ENCODE data around the gene BPIFB1. TPM values are rescaled to one million over a fixed set of nuclear protein-coding genes. Genes with fewer than 3 reads are reported as not detected.

BPIFB1 gene
- total RNA-seq, 2 donors from 2014 or later, result not detected

DNA sequence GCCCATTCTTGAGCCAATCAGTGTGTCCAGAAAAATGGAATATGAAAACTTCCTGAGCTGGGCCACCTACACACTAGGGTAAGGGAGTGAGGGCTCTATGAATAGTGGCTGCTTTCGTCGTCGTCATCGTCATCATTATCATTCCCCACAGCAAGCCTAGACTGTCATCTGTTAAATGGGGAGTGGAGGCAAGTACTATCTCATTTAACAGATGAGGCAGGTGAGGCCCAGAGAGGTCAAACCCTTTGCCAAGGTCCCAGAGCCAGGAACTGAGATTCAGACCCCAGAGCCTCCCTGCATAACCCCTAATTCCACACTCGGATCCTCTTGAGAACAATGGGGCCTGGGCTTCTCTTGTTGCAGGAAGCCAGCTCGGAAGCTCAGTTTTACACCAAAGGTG is 20.6 kb downstream of the BPIFB1 start:
- Histone ChIP-seq H3K27ac (no peak overlapping the region), H3K36me3 (no peaks in the 10 kb centered on the region), H3K9me3 (no peaks in the 10 kb centered on the region), H3K4me1 (ENCODE audit: control insufficient read depth in 1 of 2, low read depth in 2 of 2) (no peaks in the 10 kb centered on the region), H3K4me3 (no peak overlapping the region), H3K27me3 (replicated peaks; ENCODE audit: insufficient read depth) (no peaks in the 10 kb centered on the region)
- TF ChIP-seq, protein P1, sequence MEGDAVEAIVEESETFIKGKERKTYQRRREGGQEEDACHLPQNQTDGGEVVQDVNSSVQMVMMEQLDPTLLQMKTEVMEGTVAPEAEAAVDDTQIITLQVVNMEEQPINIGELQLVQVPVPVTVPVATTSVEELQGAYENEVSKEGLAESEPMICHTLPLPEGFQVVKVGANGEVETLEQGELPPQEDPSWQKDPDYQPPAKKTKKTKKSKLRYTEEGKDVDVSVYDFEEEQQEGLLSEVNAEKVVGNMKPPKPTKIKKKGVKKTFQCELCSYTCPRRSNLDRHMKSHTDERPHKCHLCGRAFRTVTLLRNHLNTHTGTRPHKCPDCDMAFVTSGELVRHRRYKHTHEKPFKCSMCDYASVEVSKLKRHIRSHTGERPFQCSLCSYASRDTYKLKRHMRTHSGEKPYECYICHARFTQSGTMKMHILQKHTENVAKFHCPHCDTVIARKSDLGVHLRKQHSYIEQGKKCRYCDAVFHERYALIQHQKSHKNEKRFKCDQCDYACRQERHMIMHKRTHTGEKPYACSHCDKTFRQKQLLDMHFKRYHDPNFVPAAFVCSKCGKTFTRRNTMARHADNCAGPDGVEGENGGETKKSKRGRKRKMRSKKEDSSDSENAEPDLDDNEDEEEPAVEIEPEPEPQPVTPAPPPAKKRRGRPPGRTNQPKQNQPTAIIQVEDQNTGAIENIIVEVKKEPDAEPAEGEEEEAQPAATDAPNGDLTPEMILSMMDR (IDR thresholded peaks at IDR 0.05), result no peak
- DNase-seq (ENCODE audit: low spot score) (no peak), ATAC-seq (ENCODE audit: insufficient number of reproducible peaks, low FRiP score, low read depth) (no peak)

DNA sequence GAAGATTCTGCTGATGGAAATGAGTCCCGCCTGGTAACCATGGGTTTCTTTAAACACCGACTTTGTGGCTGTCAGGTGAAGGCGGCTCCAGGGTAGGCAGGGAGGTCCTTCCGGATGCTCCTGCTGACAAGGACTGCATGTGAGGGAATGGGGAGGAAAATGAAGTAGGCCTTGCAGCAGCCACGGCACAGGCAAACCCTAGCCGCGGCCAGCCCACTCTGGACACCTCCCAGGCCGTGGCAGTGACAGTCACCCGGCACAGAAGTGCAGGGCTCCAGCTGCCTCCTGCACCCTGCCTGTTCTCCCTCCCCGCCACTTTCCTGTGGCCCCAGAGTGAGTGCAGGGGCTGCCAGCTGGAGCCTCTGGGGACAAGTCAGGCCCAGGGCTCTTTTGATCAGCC is 21.0 kb downstream of the BPIFB1 start:
- no peaks in the 10 kb centered on the region for H3K4me1 ChIP-seq (ENCODE audit: control insufficient read depth in 1 of 2, low read depth in 2 of 2)
- no peaks in the 10 kb centered on the region for H3K9me3 ChIP-seq
- H3K4me3 ChIP-seq, result no peak overlapping the region
- no peak for ATAC-seq (ENCODE audit: insufficient number of reproducible peaks, low FRiP score, low read depth)
- no peaks in the 10 kb centered on the region for H3K36me3 ChIP-seq
- no peaks in the 10 kb centered on the region for H3K27me3 ChIP-seq (replicated peaks; ENCODE audit: insufficient read depth)
- TF ChIP-seq, protein P1 (IDR thresholded peaks at IDR 0.05), result no peak
- H3K27ac ChIP-seq, result no peak overlapping the region
- DNase-seq (ENCODE audit: low spot score), result no peak

DNA sequence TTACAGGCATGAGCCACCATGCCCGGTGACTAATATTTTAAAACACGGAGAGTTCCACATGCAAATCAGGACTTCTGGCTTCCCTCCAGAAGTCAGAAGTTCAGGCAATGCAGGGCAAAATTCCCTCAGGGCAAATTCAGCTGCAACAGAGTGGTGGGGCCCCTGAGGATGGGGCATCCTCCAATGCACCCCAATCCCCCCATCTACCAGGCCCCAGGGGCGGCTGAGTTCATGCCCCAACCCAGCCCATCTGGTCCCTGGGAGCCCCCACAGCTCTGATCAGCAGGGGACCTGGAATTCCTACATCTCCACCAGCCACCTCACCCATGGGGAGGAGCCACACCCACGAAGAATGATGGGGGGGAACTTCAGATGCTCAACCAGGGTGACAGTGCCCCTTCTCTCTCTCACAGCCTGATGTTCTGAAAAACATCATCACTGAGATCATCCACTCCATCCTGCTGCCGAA is 22.6 kb downstream of the BPIFB1 start:
- DNase-seq (ENCODE audit: low spot score), result no peak
- no peaks in the 10 kb centered on the region for H3K9me3 ChIP-seq
- TF ChIP-seq, protein P1 (IDR thresholded peaks at IDR 0.05), result no peak
- ATAC-seq (ENCODE audit: insufficient number of reproducible peaks, low FRiP score, low read depth), result no peak
- H3K4me3 ChIP-seq, result no peak overlapping the region
- no peak overlapping the region for H3K27ac ChIP-seq
- no peaks in the 10 kb centered on the region for H3K36me3 ChIP-seq
- no peaks in the 10 kb centered on the region for H3K27me3 ChIP-seq (replicated peaks; ENCODE audit: insufficient read depth)
- H3K4me1 ChIP-seq (ENCODE audit: control insufficient read depth in 1 of 2, low read depth in 2 of 2), result no peaks in the 10 kb centered on the region

DNA sequence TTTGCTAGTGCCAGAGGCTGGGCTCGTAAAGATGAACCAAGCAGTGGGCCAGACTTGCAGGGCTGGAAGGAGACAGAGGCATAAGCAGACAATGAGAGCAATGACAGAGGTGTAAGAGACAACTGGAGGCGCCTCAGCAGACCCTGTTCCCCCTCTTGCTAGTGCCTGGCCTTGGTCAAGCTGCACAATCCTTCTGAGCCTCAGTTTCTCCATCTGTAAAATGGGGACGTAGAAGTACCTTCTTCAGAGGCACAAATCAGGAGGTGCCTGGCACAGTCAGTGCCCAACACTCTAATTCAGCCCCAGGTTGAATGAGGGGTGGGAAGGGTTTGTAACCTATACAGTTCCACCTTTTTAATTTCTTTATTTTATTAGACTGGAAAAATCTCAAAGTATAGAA is 23.2 kb downstream of the BPIFB1 start:
- no peak for DNase-seq (ENCODE audit: low spot score)
- no peaks in the 10 kb centered on the region for H3K36me3 ChIP-seq
- H3K9me3 ChIP-seq, result no peaks in the 10 kb centered on the region
- H3K4me1 ChIP-seq (ENCODE audit: control insufficient read depth in 1 of 2, low read depth in 2 of 2), result no peaks in the 10 kb centered on the region
- H3K4me3 ChIP-seq, result no peak overlapping the region
- no peaks in the 10 kb centered on the region for H3K27me3 ChIP-seq (replicated peaks; ENCODE audit: insufficient read depth)
- ATAC-seq (ENCODE audit: insufficient number of reproducible peaks, low FRiP score, low read depth), result no peak
- no peak overlapping the region for H3K27ac ChIP-seq
- TF ChIP-seq, protein P1 (IDR thresholded peaks at IDR 0.05), result no peak

DNA sequence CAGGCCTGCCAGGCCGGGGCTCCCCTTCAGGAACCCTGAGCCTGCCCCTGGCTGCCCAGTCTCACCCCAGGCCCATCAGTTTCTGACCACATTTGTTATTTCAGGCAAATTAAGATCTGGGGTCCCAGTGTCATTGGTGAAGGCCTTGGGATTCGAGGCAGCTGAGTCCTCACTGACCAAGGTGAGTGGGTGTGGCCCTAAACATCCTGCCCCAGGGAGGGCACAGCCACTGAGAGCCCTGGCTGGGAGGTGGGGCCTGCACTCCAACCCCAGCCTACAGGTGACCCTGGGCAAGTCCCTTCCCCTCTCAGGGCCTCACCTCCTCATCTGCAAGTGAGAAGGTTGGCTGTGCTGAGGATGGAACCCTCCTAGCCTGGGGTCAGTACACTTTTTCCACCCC is 23.8 kb downstream of the BPIFB1 start:
- TF ChIP-seq, protein P1 (IDR thresholded peaks at IDR 0.05), result no peak
- no peaks in the 10 kb centered on the region for H3K27me3 ChIP-seq (replicated peaks; ENCODE audit: insufficient read depth)
- ATAC-seq (ENCODE audit: insufficient number of reproducible peaks, low FRiP score, low read depth), result no peak
- no peak overlapping the region for H3K4me3 ChIP-seq
- no peak overlapping the region for H3K27ac ChIP-seq
- H3K9me3 ChIP-seq, result no peaks in the 10 kb centered on the region
- no peaks in the 10 kb centered on the region for H3K36me3 ChIP-seq
- no peaks in the 10 kb centered on the region for H3K4me1 ChIP-seq (ENCODE audit: control insufficient read depth in 1 of 2, low read depth in 2 of 2)
- no peak for DNase-seq (ENCODE audit: low spot score)
